HG02852 (cell line): ENCODE measurements around the gene RPS15.

Source experiments
- ATAC-seq: cut with Tn5 transposase; IDR thresholded peaks from one replicate; pipeline ENCODE4 v1.9.1; 2021; ENCODE audit warnings: mild to moderate bottlenecking, moderate library complexity; ENCODE audit not compliant: unreplicated experiment

Gene RPS15

GRCh38 chr19:1438035-1438932, at the start of gene RPS15:
TSS of gene RPS15 (plus strand) at chr19:1438396. CDS start at chr19:1438426, 30 bp downstream.
- ATAC-seq, result peak; percentile 69

GRCh38 chr19:1388637-1389026, 49.6 kb upstream of the RPS15 start:
- ATAC-seq, result no peak

- no peak for ATAC-seq
Observed at GRCh38 chr19:1389033-1389940, 48.9 kb upstream of the RPS15 start.

- ATAC-seq, result no peak
Observed at GRCh38 chr19:1390890-1391423, 47.2 kb upstream of the RPS15 start.

GRCh38 chr19:1392407-1392806, 45.8 kb upstream of the RPS15 start:
- no peak for ATAC-seq

GRCh38 chr19:1392939-1393530, 45.2 kb upstream of the RPS15 start:
- ATAC-seq, result no peak

- ATAC-seq, result no peak
Observed at GRCh38 chr19:1393841-1394240, 44.4 kb upstream of the RPS15 start.

- ATAC-seq, result no peak
Observed at GRCh38 chr19:1394252-1395193, 43.7 kb upstream of the RPS15 start.

- ATAC-seq, result no peak
Observed at GRCh38 chr19:1395194-1396018, 42.8 kb upstream of the RPS15 start.

- ATAC-seq, result no peak
Observed at GRCh38 chr19:1396019-1396767, 42.0 kb upstream of the RPS15 start.

- ATAC-seq, result no peak
Observed at GRCh38 chr19:1396768-1397679, 41.2 kb upstream of the RPS15 start.

GRCh38 chr19:1397838-1398237, 40.4 kb upstream of the RPS15 start:
- ATAC-seq, result no peak

GRCh38 chr19:1399079-1399478, 39.1 kb upstream of the RPS15 start:
- no peak for ATAC-seq

GRCh38 chr19:1399745-1400144, 38.5 kb upstream of the RPS15 start:
- no peak for ATAC-seq

GRCh38 chr19:1400281-1401137, 37.7 kb upstream of the RPS15 start:
- no peak for ATAC-seq

GRCh38 chr19:1401138-1401888, 36.9 kb upstream of the RPS15 start, which contains the start of gene GAMT:
TSS of gene GAMT (minus strand) at chr19:1401542. CDS start at chr19:1401476, 66 bp downstream.
- no peak for ATAC-seq
